GM18526 (cell line): ENCODE measurements around the gene SZRD1.

Experiments
- POLR2A ChIP-seq: IDR thresholded peaks from 3 replicates; pipeline ENCODE4 v1.6.1; 2011; ENCODE audit not compliant: insufficient read length; ENCODE audit errors: extremely low read depth

The SZRD1 gene

DNA sequence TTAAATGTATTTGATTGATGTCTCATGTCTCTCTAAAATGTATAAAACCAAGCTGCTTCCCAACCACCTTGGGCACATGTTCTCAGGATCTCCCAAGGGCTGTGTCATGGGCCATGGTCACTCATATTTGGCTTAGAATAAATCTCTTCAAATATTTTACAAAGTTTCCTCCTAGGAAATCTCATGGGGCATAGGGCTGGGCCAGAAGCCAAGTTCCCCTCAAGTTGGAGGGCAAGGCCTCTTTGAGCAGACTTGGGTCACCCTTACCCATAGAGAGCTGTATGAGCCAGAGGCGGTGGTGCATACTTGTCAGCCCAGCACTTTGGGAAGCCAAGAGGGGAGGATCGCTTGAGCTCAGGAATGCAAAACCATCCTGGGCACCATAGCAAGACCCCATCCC lies 12.4 kb upstream of the SZRD1 start:
- no peak for TF ChIP-seq POLR2A

DNA sequence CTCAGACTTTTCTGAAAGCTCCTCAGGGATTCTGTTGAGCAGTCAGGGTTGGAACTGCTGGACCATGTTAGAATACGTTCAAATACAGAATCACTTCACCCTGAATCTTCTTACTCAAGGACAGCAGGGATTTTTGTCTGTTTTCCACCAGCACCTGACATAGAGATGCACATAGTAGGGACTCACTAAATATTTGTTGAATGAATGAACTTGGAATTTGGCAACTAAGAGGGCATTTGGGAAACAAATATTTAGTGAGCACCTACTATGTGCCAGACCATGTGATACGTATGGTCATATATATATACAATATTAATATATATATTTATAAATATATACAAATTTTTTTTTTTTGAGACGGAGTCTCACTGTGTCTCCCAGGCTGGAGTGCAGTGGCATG lies 10.2 kb upstream of the SZRD1 start:
- TF ChIP-seq POLR2A, result no peak

DNA sequence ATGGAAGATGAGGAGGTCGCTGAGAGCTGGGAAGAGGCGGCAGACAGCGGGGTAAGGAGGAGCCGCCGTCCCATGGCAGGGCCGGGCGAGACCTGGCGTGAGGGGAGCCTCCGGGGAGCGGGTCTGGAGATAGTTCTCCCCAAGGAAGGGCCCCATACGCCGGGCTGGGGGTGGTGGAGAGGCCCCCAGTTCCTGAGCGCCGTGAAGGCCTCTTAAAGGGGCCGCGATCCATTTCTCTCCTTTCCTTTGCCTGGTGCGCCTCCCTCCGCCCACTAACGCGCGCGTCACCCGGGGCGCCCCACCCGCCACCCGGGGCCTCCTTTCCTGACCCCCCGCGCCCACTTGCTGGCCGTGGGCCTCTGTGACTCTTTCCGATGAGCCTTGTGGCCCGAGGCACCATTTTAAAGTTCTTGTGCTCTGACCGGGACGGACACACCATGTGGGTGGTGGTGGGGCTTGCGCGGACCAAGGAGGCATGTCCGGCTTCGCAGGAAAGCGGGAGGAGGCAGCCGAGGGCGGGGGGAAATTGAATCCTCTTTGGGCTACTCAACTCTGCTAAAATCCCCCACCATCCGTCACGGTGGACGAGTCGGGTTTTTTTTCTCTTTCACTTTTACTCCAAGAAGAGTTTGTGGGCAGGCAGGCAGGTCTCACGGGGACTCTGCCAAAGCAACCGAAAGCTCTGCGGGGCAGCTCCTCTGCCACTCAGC lies 371 bp downstream of the SZRD1 start:
- peak; percentile 61 for TF ChIP-seq POLR2A

DNA sequence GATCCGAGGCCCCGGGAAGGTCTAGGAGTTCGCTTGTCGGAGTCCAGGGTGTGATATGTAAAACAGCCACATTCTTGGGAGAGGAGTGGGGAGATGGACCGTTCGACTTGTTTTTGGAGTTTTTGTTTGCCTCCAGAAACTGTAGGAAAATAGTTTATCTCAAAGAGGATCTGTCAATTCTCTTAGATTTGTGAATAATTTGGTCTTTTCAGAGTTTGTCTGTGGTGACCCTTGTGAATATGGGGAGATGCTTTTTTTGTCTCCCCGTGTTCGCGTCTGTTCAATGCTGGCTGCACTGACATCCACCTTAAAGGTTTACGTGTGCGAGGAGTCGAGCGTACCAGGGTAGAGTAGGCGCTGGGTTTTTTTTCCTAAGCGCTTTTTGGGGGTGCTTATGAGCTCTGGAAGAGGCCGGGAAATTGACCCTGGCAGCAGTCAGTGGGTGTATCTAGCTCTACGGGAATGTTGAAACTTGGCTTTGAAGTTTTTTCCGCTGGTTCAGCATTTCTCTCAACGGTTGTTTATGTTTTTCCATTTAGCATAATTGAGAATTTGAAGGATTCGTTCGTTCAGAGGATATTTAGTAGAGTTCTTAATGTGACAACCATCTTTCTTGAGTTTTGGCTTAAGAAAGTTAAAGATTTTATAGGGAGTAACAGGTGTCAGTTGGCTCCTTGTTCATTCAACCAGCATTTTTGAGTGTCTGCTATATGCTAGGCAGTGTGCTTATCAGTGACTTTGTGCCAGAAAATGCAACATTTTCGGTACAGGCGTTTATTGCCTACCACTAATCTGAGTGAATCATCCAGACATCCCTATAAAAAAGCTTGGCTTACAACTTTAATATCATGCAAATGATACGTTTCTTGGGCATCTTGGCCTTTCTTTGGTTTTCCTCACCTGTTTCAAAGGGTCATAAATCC lies 1.2 kb downstream of the SZRD1 start:
- TF ChIP-seq POLR2A, result no peak

DNA sequence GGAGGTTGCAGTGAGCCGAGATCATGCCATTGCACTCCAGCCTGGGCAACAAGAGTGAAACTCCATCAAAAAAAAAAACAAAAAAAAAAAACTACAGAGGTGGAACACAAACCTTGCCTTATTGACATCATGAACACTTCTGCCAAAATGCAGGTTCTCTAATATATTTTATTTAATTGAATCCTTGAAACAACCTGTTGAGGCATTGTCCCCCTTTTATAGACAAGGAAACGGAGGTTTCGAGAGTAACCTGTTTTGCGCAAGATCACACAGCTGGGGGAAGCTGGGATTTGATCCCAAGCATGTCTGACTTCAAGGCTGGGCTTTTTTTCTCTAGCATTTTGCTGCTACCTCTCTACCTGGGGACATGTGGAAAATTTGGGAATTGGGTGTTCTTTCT lies 2.8 kb downstream of the SZRD1 start:
- TF ChIP-seq POLR2A, result no peak

DNA sequence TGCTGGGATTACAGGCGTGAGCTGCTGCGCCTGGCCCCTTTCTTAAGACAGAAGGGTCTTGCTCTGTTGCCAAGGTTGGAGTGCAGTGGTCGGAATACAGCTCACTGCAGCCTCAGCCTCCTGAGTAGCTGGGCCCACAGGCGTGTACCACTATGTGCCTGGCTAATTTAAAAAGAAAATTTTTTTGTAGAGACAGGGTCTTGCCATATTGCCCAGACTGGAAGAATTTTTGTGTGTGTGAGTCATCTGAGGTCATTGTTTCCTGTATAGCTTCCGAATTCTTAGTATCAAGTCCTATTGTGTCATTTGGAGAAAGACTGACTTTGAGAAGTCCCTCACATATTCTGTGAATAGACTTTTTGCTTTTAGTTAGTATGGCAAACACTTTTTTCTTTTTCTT lies 4.7 kb downstream of the SZRD1 start:
- no peak for TF ChIP-seq POLR2A

DNA sequence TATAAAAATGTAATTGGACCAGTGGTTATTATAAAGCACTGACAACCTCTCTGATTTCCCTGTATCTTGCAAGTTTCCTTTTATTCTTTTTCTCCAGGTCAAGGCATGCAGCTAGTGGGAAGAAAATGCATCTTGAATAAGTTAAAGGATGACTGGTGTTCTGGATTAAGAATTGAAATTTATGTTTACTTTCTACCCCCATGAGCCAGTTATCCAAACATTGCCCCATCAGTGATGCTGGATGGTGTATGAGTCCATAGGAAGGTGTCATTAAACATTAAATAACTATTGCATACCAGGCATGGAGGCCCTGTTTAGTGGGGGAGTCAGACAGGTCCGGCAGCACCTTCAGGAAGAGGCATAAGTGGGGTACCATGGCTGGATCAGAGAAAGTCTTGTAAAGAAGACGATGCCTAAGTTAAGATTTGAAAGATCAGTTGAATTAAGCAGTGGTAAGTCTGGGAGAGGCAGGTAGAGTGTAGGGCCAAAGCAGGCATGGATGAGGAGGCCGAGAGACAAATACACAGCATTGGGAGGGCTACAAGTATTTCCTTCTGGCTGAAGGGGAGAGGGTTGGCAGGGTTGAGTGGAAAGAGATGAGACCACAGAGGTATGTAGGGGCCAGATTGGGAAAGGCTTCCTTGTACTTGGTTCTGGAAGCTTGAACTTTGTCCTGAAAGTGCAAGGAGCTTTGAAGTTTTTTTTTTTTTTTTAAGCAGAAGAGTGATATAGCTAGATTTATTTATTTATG lies 5.7 kb downstream of the SZRD1 start:
- TF ChIP-seq POLR2A, result no peak

DNA sequence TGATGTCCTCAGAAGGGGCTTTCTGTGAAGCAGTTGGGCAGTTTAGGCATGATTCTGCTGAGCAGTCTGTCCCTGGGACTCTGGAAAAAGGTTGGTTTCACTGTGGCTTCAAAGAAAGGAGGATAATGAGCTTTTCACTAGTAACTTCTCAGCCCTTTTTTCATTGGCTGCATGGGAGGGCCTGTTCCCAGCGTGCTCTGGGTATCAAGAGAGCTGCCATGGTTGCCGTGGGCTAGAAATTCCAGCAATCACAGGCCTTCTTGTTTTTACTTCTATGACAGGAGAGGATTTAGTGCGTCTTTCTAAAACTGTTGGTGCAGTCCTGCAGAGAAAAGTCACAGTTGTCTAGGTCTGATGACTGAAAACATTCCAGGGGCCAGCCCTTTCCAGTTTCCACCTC lies 7.2 kb downstream of the SZRD1 start:
- no peak for TF ChIP-seq POLR2A

DNA sequence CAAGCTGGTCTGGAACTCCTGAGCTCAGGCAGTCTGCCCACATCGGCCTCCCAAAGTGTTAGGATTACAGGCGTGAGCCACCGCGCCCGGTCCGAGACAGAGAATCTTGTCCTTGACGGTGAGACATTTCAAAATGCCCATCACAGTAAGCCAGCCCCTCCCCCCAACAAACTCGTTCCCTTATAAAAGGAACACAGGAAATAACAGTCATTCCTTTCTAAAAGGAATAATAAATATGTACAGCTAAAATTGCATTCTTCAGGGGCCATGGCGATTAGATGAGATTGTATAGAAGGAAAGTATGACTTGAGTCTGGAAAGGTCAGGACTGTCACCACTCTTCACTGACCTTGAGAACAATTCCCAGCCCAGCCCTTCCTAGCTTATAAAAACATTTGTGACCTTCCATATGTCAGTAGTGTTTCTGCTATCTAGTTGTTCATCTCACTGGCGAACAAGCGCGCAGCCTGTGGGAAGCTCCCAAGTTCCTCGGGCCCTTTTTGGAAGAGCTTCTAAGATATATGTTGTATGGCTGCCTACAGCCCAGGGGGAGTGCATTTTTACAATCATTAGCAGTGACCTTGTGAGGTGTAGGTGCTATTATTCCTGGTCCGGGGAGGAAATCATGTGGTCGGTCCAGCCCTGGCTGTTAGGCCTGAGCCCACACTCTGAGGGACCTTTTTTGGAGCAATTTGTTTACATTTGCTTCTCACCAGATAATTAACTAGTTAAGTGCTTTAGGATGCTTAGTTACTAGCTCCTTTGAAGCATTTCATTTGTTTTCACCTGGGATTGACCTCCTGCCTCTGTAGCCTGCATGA lies 8.7 kb downstream of the SZRD1 start:
- TF ChIP-seq POLR2A, result no peak

DNA sequence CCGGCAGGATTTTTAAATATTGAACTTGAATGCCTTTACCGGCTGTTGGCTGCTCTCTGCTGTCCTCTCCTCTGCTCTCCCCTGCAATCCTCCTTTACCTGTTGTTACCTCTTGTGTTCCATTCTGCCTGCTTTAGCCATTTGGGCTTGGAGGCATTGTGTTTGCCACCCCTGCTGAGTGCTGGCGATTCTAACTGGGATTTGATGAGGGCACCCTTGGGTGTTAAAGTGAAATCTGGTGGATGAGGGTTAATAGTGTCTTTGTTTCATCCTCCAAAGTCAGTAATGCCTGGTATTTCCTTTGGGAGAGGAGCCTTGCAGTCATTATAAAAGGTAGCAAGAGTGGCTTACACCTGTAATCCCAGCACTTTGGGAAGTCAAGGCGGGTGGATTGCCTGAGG lies 9.9 kb downstream of the SZRD1 start:
- TF ChIP-seq POLR2A, result no peak

DNA sequence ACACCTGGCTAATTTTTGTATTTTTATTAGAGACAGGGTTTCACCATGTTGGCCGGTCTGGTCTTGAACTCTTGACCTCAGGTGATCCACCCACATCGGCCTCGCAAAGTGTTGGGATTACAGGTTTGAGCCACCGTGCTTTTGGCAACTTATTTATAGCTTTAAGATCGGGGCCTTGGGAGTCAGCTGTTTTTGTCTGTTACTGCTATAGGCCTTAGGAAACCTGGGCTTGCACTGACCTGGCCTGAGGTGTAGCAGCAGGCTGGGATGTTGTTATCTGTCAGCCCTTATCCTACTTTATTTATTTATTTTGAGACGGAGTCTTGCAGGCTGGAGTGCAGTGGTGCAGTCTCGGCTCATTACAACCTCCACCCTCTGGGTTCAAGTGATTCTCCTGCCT lies 11.4 kb downstream of the SZRD1 start:
- no peak for TF ChIP-seq POLR2A

DNA sequence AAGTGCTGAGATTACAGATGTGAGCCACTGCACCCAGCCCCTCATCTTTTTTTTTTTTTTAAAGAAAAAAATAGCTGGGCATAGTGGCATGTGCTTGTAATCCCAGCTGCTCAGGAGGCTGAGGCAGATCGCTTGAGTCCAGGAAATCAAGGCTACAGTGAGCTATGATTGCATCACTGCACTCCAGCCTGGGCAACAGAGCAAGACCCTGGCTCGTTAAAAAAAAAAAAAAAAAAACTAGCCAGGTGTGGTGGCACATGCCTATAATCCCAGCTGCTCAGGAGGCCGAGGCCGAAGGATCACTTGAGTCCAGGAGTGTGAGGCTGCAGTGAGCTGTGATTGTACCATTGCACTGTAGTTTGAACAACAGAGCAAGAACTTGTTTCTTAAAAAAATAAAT lies 13.8 kb downstream of the SZRD1 start:
- no peak for TF ChIP-seq POLR2A

DNA sequence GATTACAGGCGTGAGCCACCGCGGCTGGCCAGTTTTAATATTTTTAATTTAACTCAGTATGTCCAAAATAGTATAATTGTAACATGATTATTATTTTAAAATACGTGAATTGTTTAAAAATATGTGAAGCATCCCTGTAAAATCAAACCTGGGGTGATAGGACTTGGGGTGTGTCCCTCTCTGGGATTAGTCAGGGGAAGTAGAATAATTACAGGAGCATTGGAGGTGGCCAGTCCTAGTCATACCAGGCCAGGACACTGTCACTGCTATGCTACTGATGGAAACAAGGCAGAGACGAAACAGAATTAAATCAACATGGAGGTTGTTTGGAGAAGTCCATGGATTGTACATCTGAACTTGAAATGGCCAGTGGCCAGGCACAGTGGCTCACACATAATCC lies 16.8 kb downstream of the SZRD1 start:
- no peak for TF ChIP-seq POLR2A

DNA sequence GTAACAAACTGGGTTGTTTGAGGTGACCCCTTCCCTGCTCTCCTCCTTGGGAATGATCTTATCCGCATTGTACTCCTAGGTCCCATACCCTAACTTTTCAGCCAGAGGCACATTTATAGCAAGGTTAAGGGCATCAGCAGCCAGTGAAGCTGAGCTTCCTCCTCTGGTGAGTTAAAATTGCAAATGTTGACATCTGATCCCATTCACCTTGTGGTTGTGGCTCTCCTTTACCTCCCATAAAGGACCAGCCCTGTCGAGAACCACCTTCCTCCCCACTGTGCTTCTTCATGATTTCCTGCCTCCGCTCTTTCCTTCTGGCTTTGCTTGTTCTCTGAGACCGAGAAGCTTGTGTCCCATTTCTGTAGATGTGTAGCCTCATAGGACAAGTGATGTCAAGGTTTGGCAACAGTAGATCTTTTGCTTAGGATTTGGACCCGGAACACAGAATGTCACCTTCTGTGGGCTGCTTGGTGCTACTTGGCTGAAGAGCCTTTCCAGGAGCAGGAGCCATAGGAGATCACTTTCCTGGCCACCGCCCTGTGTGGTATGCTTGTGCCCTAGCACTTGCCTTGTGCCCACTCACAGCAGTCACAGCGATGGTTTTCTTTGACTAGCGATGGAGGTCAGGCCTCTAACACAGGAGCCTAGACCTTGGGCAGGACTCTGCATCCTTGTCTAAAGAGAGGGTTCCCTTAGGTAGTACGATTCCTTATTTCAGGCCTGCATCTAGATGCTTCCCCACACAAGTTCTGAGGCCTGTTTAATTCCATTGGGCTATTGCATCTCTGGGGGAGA lies 18.8 kb downstream of the SZRD1 start:
- TF ChIP-seq POLR2A, result no peak
